A549 (cell line): ENCODE measurements around the gene CTNNA3.

Experiments
- BHLHE40 ChIP-seq: IDR thresholded peaks from 2 replicates; pipeline ENCODE4 v1.6.1; 2012; ENCODE audit warnings: low read depth, low read length, inconsistent platforms
- CEBPB ChIP-seq, 2 experiments: fragments of >200 bp in 1 of 2; sonication (Bioruptor Twin) in 1 of 2; formaldehyde crosslinking in 1 of 2; IDR thresholded peaks; 2 replicates each; pipeline ENCODE4 v1.6.1; 2012 to 2016
- CHD2 ChIP-seq: fragments of 150-350 bp; IDR thresholded peaks from 2 replicates; pipeline ENCODE4 v1.6.1; 2014; ENCODE audit warnings: low read length; ENCODE audit not compliant: partially characterized antibody
- EP300 ChIP-seq, 2 experiments: fragments of >200 bp; sonication (Bioruptor Twin); formaldehyde crosslinking; IDR thresholded peaks; 2 replicates in 1 of 2; 3 replicates in 1 of 2; pipeline ENCODE4 v1.6.1; 2016 to 2017
- FOSL2 ChIP-seq, 2 experiments: fragments of 450-650 bp in 1 of 2; fragments of >200 bp in 1 of 2; sonication (Bioruptor Twin) in 1 of 2; formaldehyde crosslinking; IDR thresholded peaks; 2 replicates each; pipeline versions ENCODE4 v1.5.0 to v1.6.1; 2016 to 2020; ENCODE audit warnings: mild to moderate bottlenecking in 1 of 2, moderate library complexity in 1 of 2
- HOXB13 ChIP-seq: fragments of 250-450 bp; sonication (Bioruptor Pico); IDR thresholded peaks from 2 replicates; pipeline ENCODE4 v1.5.0; 2020; ENCODE audit warnings: low read depth, mild to moderate bottlenecking, moderate library complexity
- PBX3 ChIP-seq: IDR thresholded peaks from 2 replicates; pipeline ENCODE4 v1.6.1; 2012
- POLR2A ChIP-seq: IDR thresholded peaks from 2 replicates; pipeline ENCODE4 v1.6.1; 2012; ENCODE audit warnings: mild to moderate bottlenecking, low read length
- RCOR1 ChIP-seq: fragments of 150-350 bp; IDR thresholded peaks from 2 replicates; pipeline ENCODE4 v1.6.1; 2014; ENCODE audit warnings: antibody characterized with exemption, low read length, low read depth
- SMC3 ChIP-seq: fragments of >200 bp; sonication (Bioruptor Twin); formaldehyde crosslinking; IDR thresholded peaks from 3 replicates; pipeline ENCODE4 v1.6.1; 2018; ENCODE audit warnings: inconsistent platforms
- ZFP36 ChIP-seq: fragments of 450-650 bp; IDR thresholded peaks from 2 replicates; pipeline ENCODE4 v1.6.1; 2014; ENCODE audit warnings: borderline replicate concordance; ENCODE audit not compliant: partially characterized antibody
- TF ChIP-seq, protein P1 (sequence below): fragments of >200 bp; sonication (Bioruptor Twin); formaldehyde crosslinking; IDR thresholded peaks from 3 replicates; pipeline ENCODE4 v1.5.1; 2016

GRCh38 chr10:66565999-66566398, 1130.0 kb downstream of the CTNNA3 start:
- TF ChIP-seq CEBPB (IDR thresholded peaks at IDR 0.05) = no peak
- TF ChIP-seq ZFP36 = no peak
- no peak for TF ChIP-seq CHD2
- TF ChIP-seq FOSL2 (IDR thresholded peaks at IDR 0.05) = no peak
- TF ChIP-seq FOSL2 (CRISPR knock-in tag; IDR thresholded peaks at IDR 0.05) = no peak
- TF ChIP-seq, protein P1, sequence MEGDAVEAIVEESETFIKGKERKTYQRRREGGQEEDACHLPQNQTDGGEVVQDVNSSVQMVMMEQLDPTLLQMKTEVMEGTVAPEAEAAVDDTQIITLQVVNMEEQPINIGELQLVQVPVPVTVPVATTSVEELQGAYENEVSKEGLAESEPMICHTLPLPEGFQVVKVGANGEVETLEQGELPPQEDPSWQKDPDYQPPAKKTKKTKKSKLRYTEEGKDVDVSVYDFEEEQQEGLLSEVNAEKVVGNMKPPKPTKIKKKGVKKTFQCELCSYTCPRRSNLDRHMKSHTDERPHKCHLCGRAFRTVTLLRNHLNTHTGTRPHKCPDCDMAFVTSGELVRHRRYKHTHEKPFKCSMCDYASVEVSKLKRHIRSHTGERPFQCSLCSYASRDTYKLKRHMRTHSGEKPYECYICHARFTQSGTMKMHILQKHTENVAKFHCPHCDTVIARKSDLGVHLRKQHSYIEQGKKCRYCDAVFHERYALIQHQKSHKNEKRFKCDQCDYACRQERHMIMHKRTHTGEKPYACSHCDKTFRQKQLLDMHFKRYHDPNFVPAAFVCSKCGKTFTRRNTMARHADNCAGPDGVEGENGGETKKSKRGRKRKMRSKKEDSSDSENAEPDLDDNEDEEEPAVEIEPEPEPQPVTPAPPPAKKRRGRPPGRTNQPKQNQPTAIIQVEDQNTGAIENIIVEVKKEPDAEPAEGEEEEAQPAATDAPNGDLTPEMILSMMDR = no peak
- no peak for TF ChIP-seq RCOR1
- no peak for TF ChIP-seq POLR2A
- TF ChIP-seq BHLHE40 = no peak
- no peak for TF ChIP-seq EP300 (IDR thresholded peaks at IDR 0.05)
- no peak for TF ChIP-seq HOXB13 (CRISPR knock-in tag)
- no peak for TF ChIP-seq SMC3
- no peak for TF ChIP-seq PBX3
